Activated naive CD8-positive, alpha-beta T cell treated with anti-CD3 and anti-CD28 coated beads, Interleukin-2, amount 10 ng/mL, durations not matched to agents 7 days and 5 days (primary cell): ENCODE measurements around the gene ROCK2. TPM values are rescaled to one million over a fixed set of nuclear protein-coding genes. Genes with fewer than 3 reads are reported as not detected.

Source experiments
- ATAC-seq: fragments of 150-1000 bp; cut with Tn5 transposase; one replicate; pipeline ENCODE4 v1.10.0; 2021; ENCODE audit warnings: low read depth, moderate library complexity
- POLR2A ChIA-PET: fragments of 350-600 bp; sonication (Branson Sonifier 250); formaldehyde crosslinking; loops from one replicate; lab custom pipeline; 2021; ENCODE audit warnings: antibody characterized with exemption; lab: Charles Lee
- DNase-seq: peaks from one replicate; pipeline ENCODE4 v3.0.0; 2021
- H3K27ac Mint-ChIP-seq: one replicate; pipeline ENCODE4 v1.8.0; 2022; ENCODE audit warnings: mild to moderate bottlenecking, mixed read lengths
- H3K27me3 Mint-ChIP-seq: one replicate; pipeline ENCODE4 v1.8.0; 2022; ENCODE audit warnings: mild to moderate bottlenecking, moderate library complexity, mixed read lengths
- H3K36me3 Mint-ChIP-seq: one replicate; pipeline ENCODE4 v1.8.0; 2021; ENCODE audit warnings: mild to moderate bottlenecking, mixed read lengths
- H3K4me1 Mint-ChIP-seq: one replicate; pipeline ENCODE4 v1.8.0; 2021; ENCODE audit warnings: mixed read lengths
- H3K4me3 Mint-ChIP-seq: one replicate; pipeline ENCODE4 v1.8.0; 2022; ENCODE audit warnings: mild to moderate bottlenecking, moderate library complexity, mixed read lengths
- H3K9me3 Mint-ChIP-seq: one replicate; pipeline ENCODE4 v1.8.0; 2021; ENCODE audit warnings: mixed read lengths
- total RNA-seq, 2 experiments: library from RNA; stranded (reverse); gene quantifications; one replicate each; pipeline ENCODE4 v1.2.3, GENCODE V29; 2021

ROCK2 gene
- total RNA-seq, 2 experiments from 2014 or later, result 14.6 to 15.3 TPM

DNA sequence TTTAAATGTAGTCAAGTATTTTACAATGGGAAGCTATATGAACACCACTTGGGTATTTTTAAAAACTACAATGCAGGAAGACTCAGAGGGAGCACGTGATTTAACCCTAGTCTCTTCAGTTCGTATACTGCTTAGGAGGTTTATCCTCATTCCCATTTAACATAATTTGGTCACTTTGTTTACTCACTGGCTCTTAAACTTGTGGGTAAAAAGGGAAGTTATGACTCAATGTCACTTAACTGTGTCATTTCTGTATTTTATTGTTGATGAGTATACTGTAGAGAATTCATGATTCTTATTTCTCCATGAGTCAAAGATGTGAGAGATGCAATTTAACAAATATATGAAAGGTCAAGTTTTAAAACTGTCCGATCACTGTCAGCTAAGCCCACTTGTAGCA lies 141.0 kb downstream of the ROCK2 start:
- no peaks in the 10 kb centered on the region for H3K27me3 Mint-ChIP-seq
- no peak for ATAC-seq
- peaks cover 5% of the 10 kb centered on the region for H3K4me1 Mint-ChIP-seq
- H3K36me3 Mint-ChIP-seq, result peaks cover 10% of the 10 kb centered on the region
- POLR2A ChIA-PET, result no interaction called here
- H3K4me3 Mint-ChIP-seq, result no peak overlapping the region
- no peak for DNase-seq
- no peaks in the 10 kb centered on the region for H3K9me3 Mint-ChIP-seq
- H3K27ac Mint-ChIP-seq, result no peak overlapping the region

DNA sequence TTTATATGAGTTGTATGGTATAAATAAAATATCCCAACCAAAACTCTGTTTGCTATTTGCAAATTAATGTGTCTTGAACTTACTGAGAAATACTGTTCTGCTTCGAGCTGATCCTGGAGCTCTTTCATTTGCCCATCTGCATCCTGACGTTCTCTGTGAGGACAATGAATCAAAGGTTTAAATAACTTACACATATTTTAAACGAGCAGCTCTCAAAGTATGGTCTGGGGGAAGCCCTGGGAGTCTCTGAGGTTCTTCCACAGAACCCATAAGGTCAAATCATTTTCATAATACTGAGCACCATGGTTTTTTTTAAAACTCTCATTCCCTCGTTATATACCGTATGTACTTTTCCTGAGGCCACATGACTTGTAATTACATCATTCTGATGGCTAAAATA lies 142.5 kb downstream of the ROCK2 start:
- H3K4me3 Mint-ChIP-seq, result no peak overlapping the region
- peaks cover 10% of the 10 kb centered on the region for H3K36me3 Mint-ChIP-seq
- no peaks in the 10 kb centered on the region for H3K27me3 Mint-ChIP-seq
- DNase-seq (no peak), ATAC-seq (no peak)
- H3K9me3 Mint-ChIP-seq, result no peaks in the 10 kb centered on the region
- POLR2A ChIA-PET, result no interaction called here
- peaks cover 5% of the 10 kb centered on the region for H3K4me1 Mint-ChIP-seq
- H3K27ac Mint-ChIP-seq, result no peak overlapping the region

DNA sequence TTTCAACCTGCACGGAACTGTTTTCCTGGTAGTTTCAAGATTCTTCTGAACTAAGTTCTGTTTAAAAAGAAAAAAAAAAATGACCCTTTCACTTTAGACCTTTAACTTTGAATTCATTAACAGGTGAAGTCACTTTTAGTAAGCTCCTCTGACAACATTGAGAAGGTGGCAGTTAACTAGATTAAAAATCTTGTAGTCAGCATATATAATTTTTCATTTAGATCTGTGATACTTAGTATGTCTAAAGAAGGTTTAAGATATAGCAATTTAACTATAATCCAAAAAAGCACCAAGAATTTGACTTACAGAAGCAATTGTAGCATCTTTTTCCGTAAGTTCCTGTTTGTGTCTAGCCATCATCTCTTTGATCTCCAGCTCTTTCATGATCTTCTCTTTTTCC lies 143.8 kb downstream of the ROCK2 start:
- no peak for ATAC-seq
- POLR2A ChIA-PET, result no interaction called here

DNA sequence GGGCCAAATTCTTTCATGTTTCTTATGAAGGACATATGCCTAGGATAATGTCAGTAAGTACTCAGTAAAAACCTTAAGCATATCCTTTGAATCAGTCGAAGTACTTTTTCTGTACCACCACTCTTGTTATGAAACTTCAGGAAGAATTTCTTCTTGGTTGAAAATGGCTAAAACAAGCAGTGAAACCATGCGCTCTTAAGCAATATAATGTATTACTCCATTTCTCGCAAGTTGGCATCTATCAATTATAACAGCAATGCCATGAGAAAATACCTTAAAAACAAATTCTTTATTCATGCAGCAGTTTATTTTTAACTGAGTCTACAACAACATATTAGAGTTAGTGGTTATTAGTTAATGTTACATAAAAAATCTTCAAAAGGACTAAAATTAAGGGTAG lies 148.2 kb downstream of the ROCK2 start:
- no peak overlapping the region for H3K27ac Mint-ChIP-seq

More for the DNA sequence above, 143.8 kb downstream of the ROCK2 start:
- peaks cover 13% of the 10 kb centered on the region for H3K36me3 Mint-ChIP-seq
- H3K4me1 Mint-ChIP-seq, result peaks cover 5% of the 10 kb centered on the region
- H3K4me3 Mint-ChIP-seq, result no peak overlapping the region
- no peak overlapping the region for H3K27ac Mint-ChIP-seq
- H3K9me3 Mint-ChIP-seq, result no peaks in the 10 kb centered on the region
- no peak for DNase-seq
- no peaks in the 10 kb centered on the region for H3K27me3 Mint-ChIP-seq

DNA sequence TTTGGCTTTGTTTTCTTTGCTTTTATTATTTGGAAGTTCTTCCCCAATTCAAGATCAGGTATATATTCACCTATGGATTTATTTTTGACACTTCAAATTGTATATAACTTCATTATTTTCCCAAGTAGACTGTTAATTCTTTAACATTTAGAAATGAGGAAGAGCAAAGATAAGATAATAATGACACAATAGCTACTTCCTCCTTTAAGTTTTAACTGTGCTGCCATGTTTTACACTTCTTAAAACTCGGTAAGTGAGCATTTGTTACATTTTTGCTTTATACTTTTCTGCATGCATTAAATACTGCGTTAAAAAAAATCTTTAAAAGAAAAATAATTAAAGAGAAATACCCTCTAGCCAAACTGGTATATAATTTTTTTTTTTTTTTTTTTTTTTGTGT lies 156.7 kb downstream of the ROCK2 start:
- H3K27me3 Mint-ChIP-seq, result no peaks in the 10 kb centered on the region
- H3K4me3 Mint-ChIP-seq, result no peak overlapping the region
- ATAC-seq (no peak), DNase-seq (no peak)
- peaks cover 5% of the 10 kb centered on the region for H3K36me3 Mint-ChIP-seq
- no peaks in the 10 kb centered on the region for H3K9me3 Mint-ChIP-seq
- POLR2A ChIA-PET, result interaction anchor here (0.7 kb wide), 1 partner anchor 513 kb away, joined by 3 read pairs; no protein-coding TSS in a partner anchor
- H3K4me1 Mint-ChIP-seq, result no peaks in the 10 kb centered on the region
- no peak overlapping the region for H3K27ac Mint-ChIP-seq

More for the DNA sequence above, 148.2 kb downstream of the ROCK2 start:
- DNase-seq, result no peak
- no peaks in the 10 kb centered on the region for H3K9me3 Mint-ChIP-seq
- no peak overlapping the region for H3K4me3 Mint-ChIP-seq
- no peaks in the 10 kb centered on the region for H3K4me1 Mint-ChIP-seq
- no peaks in the 10 kb centered on the region for H3K27me3 Mint-ChIP-seq
- peaks cover 10% of the 10 kb centered on the region for H3K36me3 Mint-ChIP-seq
- POLR2A ChIA-PET, result no interaction called here
- ATAC-seq, result no peak

DNA sequence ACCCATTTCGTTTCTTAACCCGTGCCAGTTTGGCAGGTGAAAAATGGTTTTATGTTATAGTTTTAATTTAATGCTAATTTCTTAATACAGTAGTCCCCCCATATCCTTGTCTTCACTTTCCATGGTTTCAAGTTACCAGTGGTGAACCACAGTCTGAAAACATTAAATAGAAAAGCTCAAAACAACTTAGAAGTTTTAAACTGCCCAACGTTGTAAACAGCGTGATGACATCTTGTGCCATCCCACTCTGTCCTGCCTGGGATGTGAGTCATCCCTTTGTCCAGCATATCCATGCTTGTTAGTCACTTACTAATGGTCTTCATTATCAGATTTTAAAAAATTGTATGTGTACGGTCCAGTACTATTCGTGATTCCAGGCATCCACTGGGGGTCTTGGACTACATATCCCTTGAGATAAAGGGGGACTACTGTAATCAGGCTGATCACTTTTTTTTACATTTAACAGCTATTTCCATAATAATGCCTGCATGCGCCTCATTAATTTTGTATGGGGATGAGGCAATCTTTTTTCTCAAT lies 157.3 kb downstream of the ROCK2 start:
- Mint-ChIP-seq H3K27me3 (no peaks in the 10 kb centered on the region), H3K4me1 (no peaks in the 10 kb centered on the region), H3K9me3 (no peaks in the 10 kb centered on the region), H3K36me3 (peaks cover 5% of the 10 kb centered on the region), H3K4me3 (no peak overlapping the region), H3K27ac (no peak overlapping the region)
- POLR2A ChIA-PET, result interaction anchor here (0.7 kb wide), 1 partner anchor 512 kb away, joined by 3 read pairs; no protein-coding TSS in a partner anchor
- ATAC-seq (no peak), DNase-seq (no peak)

DNA sequence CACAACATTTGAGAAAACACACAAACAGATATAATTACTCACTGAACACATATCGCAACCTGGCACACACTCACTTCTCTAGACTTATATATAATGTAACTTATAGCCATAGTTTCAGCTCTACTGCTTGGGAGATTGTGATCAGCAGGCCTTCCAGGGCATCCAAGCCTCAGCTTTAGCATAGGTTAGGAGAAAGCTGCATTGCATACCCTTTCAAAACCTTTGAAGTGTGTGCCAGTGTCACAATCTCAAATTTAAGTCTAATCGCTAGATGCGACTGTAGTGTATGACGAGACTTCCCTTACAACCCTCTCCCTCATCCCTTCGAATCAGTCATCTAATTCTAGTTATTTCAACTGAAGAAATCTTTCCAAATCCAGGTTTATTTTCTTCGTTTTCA lies 158.3 kb downstream of the ROCK2 start:
- Mint-ChIP-seq H3K4me3 (no peak overlapping the region), H3K4me1 (no peaks in the 10 kb centered on the region), H3K36me3 (peaks cover 5% of the 10 kb centered on the region), H3K27ac (no peak overlapping the region), H3K9me3 (no peaks in the 10 kb centered on the region), H3K27me3 (no peaks in the 10 kb centered on the region)
- ATAC-seq (no peak), DNase-seq (no peak)
- POLR2A ChIA-PET, result no interaction called here

DNA sequence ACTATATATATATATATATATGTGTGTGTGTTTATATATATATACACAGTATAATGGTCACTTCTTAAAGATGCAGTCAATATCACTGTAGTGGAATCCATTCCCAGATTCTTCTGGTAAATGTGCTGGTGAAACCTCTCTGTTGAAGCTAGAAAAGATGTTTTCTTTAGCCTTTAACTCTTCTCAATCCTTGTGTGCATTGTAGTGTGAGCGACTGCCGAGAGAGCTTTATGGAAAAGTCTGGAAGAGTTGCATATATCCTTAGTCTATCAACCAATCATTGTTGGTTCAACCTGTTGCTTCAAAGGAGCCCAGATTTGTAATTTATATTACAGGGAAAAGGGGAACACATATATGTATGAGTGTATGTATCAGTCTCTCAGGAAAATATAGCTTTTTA lies 161.5 kb downstream of the ROCK2 start:
- POLR2A ChIA-PET, result no interaction called here
- Mint-ChIP-seq H3K36me3 (no peaks in the 10 kb centered on the region), H3K27ac (no peak overlapping the region), H3K4me1 (no peaks in the 10 kb centered on the region), H3K4me3 (no peak overlapping the region), H3K9me3 (no peaks in the 10 kb centered on the region), H3K27me3 (no peaks in the 10 kb centered on the region)
- no peak for ATAC-seq
- no peak for DNase-seq

DNA sequence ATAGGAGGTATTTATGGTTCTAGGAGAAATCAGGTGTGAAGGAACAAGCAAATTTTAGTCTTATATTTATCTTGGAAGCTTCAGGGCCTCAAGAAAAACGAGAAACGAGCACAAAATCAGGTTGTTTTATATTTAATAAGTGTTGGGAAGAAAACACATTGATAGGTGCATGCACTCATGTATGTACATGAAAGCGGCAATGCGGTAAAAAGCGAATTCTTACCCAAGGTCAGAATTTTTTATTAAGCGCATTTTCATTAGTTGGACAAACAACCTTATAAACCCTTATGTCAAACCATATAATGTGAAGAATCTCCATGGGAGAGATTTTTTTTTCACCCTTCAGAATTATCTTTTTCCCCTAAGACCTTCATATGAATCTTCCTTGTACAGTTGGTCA lies 163.8 kb downstream of the ROCK2 start:
- POLR2A ChIA-PET, result no interaction called here
- no peaks in the 10 kb centered on the region for H3K9me3 Mint-ChIP-seq
- H3K4me3 Mint-ChIP-seq, result no peak overlapping the region
- no peak for DNase-seq
- no peaks in the 10 kb centered on the region for H3K27me3 Mint-ChIP-seq
- no peaks in the 10 kb centered on the region for H3K36me3 Mint-ChIP-seq
- H3K4me1 Mint-ChIP-seq, result peaks cover 4% of the 10 kb centered on the region
- no peak overlapping the region for H3K27ac Mint-ChIP-seq
- no peak for ATAC-seq

DNA sequence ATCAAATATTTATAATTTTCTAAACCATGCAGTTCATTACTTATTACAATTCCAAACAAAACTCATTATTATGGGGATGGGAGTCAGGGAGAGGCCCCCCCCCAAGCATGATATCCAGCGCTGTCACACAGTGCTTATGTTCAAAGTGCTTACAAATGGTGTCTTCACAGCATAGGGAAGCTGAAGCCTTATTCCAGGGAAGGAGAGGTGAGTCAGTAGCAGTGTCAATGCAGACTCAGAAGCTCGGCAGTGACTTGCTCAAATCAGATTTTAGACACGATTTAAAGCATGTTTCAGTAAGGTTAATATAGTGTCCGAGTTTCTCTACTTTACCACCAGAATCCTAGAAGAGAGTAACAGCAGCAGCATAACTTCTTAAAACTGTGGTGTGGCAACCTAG lies 164.5 kb downstream of the ROCK2 start:
- H3K4me3 Mint-ChIP-seq, result no peak overlapping the region
- H3K36me3 Mint-ChIP-seq, result no peaks in the 10 kb centered on the region
- no peaks in the 10 kb centered on the region for H3K9me3 Mint-ChIP-seq
- no peak for DNase-seq
- no peaks in the 10 kb centered on the region for H3K27me3 Mint-ChIP-seq
- no peak for ATAC-seq
- H3K4me1 Mint-ChIP-seq, result peaks cover 11% of the 10 kb centered on the region
- POLR2A ChIA-PET, result no interaction called here
- H3K27ac Mint-ChIP-seq, result no peak overlapping the region

DNA sequence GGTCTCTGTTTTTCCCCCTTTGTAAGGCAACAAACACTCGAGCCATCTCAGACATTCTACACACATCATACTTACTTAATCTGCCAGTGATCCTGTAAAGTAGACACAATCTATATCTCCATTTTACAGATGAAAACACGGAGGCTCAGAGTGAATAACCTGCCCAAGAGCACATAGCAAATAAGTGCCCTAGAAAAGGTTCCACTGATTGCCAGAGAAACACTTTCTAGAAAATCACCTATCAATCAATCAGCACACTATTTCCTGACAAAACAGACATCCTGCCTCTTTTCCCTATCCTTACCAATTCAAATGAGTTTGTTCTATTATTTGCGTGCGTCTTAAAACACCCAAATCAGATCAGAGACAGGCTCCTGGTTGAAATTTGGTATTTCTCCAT lies 165.2 kb downstream of the ROCK2 start:
- ATAC-seq (no peak), DNase-seq (no peak)
- POLR2A ChIA-PET, result no interaction called here
- no peak overlapping the region for H3K27ac Mint-ChIP-seq
- no peaks in the 10 kb centered on the region for H3K9me3 Mint-ChIP-seq
- H3K36me3 Mint-ChIP-seq, result no peaks in the 10 kb centered on the region
- H3K27me3 Mint-ChIP-seq, result no peaks in the 10 kb centered on the region
- peaks cover 12% of the 10 kb centered on the region for H3K4me1 Mint-ChIP-seq
- no peak overlapping the region for H3K4me3 Mint-ChIP-seq

DNA sequence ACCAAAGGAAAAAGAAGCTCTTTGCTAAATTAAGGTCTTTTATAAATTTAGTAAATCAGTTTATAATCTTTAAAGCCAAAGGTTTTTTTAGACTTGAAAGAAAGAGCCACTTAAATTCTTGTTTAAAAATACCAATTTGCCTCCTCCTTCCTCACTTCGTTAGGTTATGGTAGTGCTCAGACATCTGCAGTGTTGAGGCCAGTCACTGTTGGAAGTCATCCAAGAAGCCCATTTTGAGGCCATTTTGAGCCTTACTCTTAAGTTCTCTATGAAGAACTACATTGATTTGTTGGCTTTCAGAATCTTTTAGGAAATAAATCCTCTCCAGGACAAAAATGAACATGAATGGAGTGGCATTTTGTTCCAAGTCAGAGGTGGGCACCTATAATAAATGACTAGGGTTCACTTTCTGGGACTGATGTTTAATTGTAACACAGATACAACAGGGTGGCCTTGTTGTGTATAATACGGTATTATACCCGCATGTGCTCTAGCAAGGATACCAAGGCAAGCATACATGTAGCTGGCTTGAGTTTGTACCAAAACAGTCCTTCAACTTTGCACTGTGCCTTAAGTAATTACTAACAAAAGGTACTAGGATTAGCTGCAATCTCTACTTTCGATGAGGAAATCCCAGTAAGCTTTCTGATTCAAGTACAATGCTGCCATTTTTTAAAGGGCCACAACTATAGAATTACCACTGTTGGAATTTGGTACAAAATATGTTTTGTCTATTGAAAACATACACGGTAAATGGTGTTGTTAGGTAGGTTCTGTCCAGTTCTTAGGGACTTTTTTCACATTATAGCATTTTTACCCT lies 166.4 kb downstream of the ROCK2 start:
- H3K27ac Mint-ChIP-seq, result no peak overlapping the region
- no peaks in the 10 kb centered on the region for H3K36me3 Mint-ChIP-seq
- no peak overlapping the region for H3K4me3 Mint-ChIP-seq
- DNase-seq (no peak), ATAC-seq (no peak)
- POLR2A ChIA-PET, result no interaction called here
- no peaks in the 10 kb centered on the region for H3K27me3 Mint-ChIP-seq
- no peaks in the 10 kb centered on the region for H3K9me3 Mint-ChIP-seq
- H3K4me1 Mint-ChIP-seq, result peaks cover 12% of the 10 kb centered on the region

DNA sequence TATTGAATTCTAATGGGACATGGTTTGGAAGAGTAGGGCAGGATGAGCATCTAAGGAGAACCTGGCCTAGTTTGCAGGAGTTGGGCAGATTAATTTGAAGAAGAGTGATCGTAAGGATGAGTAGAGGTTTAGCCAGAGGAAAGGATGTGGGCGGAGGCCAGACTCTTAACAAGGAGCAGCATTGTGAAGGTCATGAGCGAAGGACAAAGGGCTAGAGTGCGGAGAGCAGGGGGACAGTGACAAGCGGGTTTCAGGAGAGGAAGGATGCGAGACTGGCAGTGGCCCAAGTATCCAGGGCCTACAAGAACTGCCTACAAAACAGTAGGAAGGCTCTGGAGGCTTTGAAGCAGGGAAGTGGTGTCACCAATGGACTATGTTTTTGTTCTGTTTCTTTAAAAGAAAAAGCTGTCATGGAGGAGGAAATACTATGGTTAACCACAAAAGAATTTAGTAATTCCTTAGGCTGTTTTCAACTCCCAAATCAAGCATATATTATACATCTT lies 169.1 kb downstream of the ROCK2 start:
- DNase-seq (no peak), ATAC-seq (no peak)
- no peaks in the 10 kb centered on the region for H3K27me3 Mint-ChIP-seq
- H3K9me3 Mint-ChIP-seq, result no peaks in the 10 kb centered on the region
- H3K27ac Mint-ChIP-seq, result peak overlapping the region; percentile 10
- no peaks in the 10 kb centered on the region for H3K36me3 Mint-ChIP-seq
- POLR2A ChIA-PET, result no interaction called here
- peak overlapping the region; percentile 1 for H3K4me3 Mint-ChIP-seq
- peaks cover 12% of the 10 kb centered on the region for H3K4me1 Mint-ChIP-seq

DNA sequence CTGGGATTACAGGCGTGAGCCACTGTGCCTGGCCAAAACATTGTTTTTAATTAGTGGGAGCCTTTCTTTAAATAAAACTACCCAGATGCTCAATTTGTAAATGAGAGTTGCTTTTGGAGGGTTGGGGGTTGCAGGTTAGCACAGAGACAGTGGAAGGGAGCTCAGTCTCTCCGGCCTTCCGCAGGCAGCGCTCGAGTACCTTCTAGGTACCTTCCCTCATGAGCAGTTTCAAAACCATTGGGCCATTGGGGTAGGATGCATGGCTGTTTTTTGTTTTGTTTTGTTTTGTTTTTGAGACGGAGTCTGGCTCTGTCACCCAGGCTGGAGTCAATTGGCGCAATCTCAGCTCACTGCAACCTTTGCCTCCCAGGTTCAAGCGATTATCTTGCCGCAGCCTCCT lies 170.2 kb downstream of the ROCK2 start:
- Mint-ChIP-seq H3K27me3 (no peaks in the 10 kb centered on the region), H3K36me3 (no peaks in the 10 kb centered on the region), H3K9me3 (no peaks in the 10 kb centered on the region), H3K27ac (no peak overlapping the region), H3K4me1 (peaks cover 12% of the 10 kb centered on the region), H3K4me3 (no peak overlapping the region)
- POLR2A ChIA-PET, result no interaction called here
- no peak for DNase-seq
- no peak for ATAC-seq
